ENCODE measurements around the gene DNAJC9. TPM values are rescaled to one million over a fixed set of nuclear protein-coding genes. Genes with fewer than 3 reads are reported as not detected.
A peak's percentile ranks its signal among the peaks of the same experiment; 100 is the strongest.
"Not testable (repeated sequence)": the region's sequence is repeated elsewhere in the genome, so short reads cannot be mapped to it uniquely, and the experiment has no call there.

DNAJC9 gene, protein sequence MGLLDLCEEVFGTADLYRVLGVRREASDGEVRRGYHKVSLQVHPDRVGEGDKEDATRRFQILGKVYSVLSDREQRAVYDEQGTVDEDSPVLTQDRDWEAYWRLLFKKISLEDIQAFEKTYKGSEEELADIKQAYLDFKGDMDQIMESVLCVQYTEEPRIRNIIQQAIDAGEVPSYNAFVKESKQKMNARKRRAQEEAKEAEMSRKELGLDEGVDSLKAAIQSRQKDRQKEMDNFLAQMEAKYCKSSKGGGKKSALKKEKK
- total RNA-seq = 15.5 TPM

DNA sequence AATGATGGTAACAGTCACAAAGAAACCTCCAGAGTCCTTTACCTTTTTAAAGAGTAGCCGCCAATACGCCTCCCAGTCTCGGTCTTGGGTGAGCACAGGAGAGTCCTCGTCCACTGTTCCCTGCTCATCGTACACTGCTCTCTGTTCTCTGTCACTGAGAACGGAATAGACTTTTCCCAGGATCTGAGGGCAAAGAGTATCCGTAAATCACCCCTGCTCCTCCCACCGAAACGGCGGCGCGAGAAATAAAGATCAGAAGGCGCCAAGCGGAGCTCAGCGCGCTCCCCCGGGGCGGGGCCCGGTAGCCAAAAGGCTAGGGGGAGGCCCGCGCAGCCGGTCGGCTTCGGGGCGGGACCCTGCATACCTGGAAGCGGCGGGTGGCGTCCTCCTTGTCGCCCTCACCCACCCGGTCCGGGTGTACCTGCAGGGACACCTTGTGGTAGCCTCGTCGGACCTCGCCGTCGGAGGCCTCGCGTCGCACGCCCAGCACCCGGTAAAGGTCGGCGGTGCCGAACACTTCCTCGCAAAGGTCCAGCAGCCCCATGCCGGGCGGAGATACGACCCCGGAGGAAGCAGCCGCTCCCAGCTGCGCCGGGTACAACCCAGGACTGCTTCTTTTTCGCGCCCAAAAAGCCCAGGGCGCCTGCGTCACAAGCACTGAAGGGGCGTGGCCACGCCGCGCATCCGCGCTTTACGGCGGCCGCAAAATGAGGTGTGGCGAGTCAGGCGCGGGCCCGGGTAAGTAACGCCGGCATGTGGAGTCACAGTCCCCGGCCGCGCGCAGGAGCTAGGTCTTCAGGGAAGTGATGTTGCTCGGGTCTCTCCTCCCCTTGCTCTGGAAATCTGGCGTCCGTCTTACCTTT lies at the start of gene DNAJC9:
DNAJC9 (minus strand) TSS at position 610 of the 863 bp plus-strand sequence; CDS start at position 544, 66 bp downstream.
- Histone ChIP-seq H3K4me3 (ENCODE audit: low read length) (peak within 1 kb of the TSS; percentile 79), H3K4me1 (ENCODE audit: insufficient read depth, low read length) (peaks cover 49% of the 10 kb centered on the region), H3K9me3 (ENCODE audit: low read depth, low read length) (no peaks in the 10 kb centered on the region), H3K27me3 (ENCODE audit: insufficient read depth, low read length) (no peaks in the 10 kb centered on the region)

DNA sequence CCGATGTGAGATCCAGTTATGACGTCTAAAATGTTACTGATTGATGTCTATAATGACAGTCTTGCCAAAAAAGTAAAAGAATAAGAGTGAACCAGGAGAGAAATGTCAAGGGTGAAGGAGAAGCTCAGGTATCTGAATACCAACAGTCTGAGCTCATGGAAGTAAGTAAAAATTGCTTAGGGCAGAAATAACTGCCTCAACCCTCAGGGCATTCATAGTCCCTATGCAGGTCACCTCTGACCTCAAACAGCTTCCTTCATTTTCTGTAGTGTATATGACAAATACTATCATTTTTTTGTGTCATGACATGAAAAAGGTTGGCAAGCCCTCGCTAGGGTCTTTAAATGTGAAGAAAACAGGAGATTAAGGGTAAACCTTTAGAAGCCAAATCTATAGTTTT lies 46.4 kb upstream of the DNAJC9 start:
- Histone ChIP-seq H3K4me1 (ENCODE audit: insufficient read depth, low read length) (no peaks in the 10 kb centered on the region), H3K9me3 (ENCODE audit: low read depth, low read length) (no peaks in the 10 kb centered on the region), H3K4me3 (ENCODE audit: low read length) (no peak overlapping the region), H3K27me3 (ENCODE audit: insufficient read depth, low read length) (peaks cover 3% of the 10 kb centered on the region)

DNA sequence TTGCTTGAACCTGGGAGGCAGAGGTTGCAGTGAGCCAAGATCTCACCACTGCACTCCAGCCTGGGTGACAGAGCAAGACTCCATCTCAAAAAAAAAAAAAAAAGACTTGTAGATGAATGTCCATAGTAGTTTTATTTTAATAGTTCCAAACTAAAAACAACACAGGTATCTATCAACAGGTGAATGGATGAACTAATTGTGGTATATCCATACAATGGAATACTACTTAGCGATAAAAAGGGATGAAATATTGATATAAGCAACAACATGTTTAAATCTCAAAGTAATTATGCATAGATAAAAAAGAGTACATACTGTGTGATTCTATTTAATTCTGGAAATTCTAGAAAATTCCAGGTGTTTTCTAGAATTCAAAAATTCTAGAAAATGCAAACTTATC lies 42.9 kb upstream of the DNAJC9 start:
- Histone ChIP-seq H3K4me1 (ENCODE audit: insufficient read depth, low read length) (no peaks in the 10 kb centered on the region), H3K4me3 (ENCODE audit: low read length) (no peak overlapping the region), H3K9me3 (ENCODE audit: low read depth, low read length) (no peaks in the 10 kb centered on the region), H3K27me3 (ENCODE audit: insufficient read depth, low read length) (no peaks in the 10 kb centered on the region)

DNA sequence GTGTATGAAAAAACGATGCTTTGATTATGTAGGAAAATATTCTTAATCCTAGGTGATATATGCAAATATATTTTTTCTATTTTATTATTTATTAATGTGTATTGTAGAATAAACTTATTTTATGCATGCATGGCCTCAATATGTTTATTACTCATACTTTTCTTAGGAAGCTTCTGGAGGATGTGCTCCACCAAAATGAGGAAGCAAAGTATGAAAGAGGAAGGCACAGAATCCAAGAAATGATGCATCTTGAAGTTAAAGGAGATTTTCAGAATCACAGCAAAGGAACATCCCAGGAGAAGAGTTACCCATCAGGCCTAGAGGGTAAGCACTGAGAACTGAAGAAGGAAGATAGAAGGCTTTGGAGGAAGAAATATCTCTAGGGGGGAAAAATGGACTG lies 40.4 kb upstream of the DNAJC9 start:
- no peaks in the 10 kb centered on the region for H3K9me3 ChIP-seq (ENCODE audit: low read depth, low read length)
- H3K4me1 ChIP-seq (ENCODE audit: insufficient read depth, low read length) = no peaks in the 10 kb centered on the region
- H3K4me3 ChIP-seq (ENCODE audit: low read length) = no peak overlapping the region
- H3K27me3 ChIP-seq (ENCODE audit: insufficient read depth, low read length) = no peaks in the 10 kb centered on the region

DNA sequence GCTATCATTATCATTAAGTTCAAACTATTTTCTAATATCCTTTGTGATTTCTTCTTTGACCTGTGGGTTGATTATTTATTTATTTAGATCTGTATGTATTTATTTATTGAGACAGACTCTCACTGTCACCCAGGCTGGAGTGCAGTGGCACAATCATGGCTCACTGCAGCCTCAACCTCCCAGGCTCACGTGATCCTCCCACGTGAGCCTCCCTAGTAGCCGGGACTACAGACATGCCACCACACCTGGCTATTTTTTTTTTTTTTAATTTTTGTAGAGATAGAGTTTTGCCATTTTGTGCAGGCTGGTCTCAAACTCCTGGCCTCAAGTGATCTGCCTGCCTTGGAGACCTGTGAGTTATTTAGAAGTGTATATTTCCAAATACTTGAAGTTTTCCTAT lies 34.0 kb upstream of the DNAJC9 start:
- Histone ChIP-seq H3K9me3 (ENCODE audit: low read depth, low read length) (no peaks in the 10 kb centered on the region), H3K4me1 (ENCODE audit: insufficient read depth, low read length) (no peaks in the 10 kb centered on the region), H3K27me3 (ENCODE audit: insufficient read depth, low read length) (no peaks in the 10 kb centered on the region), H3K4me3 (ENCODE audit: low read length) (no peak overlapping the region)

DNA sequence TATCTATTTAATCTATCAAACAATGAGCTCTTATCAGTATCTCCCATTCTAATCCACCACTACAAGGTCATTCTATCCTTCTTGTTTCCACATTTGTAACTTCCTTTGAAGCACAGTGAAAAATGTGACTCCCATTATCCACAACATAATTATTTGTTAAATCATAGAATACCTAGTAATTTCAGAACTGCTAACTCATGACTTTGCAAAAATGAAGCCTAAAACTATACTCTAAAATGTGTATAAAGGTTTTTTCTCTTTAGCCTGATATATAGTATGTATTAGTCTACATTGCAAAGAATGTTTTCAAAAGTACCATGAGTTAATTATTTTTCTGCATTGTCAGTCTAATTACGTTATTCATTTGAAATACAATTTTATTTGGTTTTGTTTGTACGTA lies 17.4 kb upstream of the DNAJC9 start:
- H3K4me3 ChIP-seq (ENCODE audit: low read length) = no peak overlapping the region
- H3K4me1 ChIP-seq (ENCODE audit: insufficient read depth, low read length) = no peaks in the 10 kb centered on the region
- no peaks in the 10 kb centered on the region for H3K27me3 ChIP-seq (ENCODE audit: insufficient read depth, low read length)
- H3K9me3 ChIP-seq (ENCODE audit: low read depth, low read length) = no peaks in the 10 kb centered on the region

DNA sequence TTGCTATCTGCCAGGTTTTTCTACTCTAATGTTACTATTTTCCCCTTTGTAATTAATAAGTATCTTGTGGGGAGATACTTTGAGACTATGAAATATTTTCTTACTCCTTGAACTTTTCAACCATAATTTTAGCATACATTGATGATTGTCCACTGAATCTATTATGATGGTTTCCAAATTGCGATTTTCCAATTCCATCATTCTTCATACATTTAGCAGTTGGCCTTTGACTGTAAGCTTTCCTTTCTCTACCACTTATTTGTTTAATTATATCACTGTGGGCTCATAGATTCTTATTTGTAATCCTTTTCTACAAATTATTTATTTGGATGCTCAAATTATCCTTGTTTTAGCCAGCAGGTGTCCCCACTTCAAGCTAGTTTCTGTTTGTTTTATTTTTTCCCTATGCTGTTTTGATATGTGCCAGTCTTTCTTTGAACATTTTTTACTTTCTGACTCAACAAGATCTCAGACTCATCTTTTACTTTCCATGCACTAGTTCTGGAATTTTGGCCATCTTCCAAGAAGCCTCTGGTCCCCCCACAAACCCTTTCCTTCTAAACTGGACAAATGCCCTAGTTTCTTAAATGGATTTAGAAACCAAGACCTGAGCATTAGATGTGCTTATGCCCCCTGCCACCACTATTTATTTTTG lies 16.8 kb upstream of the DNAJC9 start:
- Histone ChIP-seq H3K9me3 (ENCODE audit: low read depth, low read length) (no peaks in the 10 kb centered on the region), H3K27me3 (ENCODE audit: insufficient read depth, low read length) (no peaks in the 10 kb centered on the region), H3K4me3 (ENCODE audit: low read length) (no peak overlapping the region), H3K4me1 (ENCODE audit: insufficient read depth, low read length) (no peaks in the 10 kb centered on the region)

DNA sequence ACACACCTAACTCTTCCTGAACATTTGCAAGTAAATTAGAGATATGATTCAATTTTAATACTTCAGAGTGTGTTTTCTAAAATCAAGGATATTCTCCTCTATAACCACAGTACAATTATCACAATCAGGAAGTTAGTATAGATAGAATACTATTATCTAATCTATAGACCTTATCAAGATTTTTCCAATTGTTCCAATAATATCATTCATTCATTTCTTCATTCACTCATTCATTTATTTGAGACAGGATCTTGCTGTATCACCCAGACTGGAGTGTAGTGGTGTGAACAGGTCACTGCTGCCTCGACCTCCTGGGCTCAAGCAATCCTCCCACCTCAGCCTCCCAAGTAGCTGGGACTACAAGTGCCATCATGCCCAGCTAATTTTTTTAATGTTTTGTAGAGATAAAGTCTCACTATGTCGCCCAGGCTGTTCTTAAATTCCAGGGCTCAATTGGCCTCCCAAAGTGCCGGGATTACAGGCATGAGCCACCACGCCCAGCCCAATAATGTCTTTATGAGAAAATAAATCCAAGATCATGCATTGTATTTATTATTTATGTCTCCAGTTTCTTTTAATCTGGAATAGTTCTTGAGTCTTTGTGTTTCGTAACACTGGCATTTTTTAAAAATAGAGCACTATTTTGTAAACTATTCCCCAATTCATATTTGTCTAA lies 16.0 kb upstream of the DNAJC9 start:
- Histone ChIP-seq H3K9me3 (ENCODE audit: low read depth, low read length) (no peaks in the 10 kb centered on the region), H3K4me3 (ENCODE audit: low read length) (no peak overlapping the region), H3K4me1 (ENCODE audit: insufficient read depth, low read length) (no peaks in the 10 kb centered on the region), H3K27me3 (ENCODE audit: insufficient read depth, low read length) (no peaks in the 10 kb centered on the region)

DNA sequence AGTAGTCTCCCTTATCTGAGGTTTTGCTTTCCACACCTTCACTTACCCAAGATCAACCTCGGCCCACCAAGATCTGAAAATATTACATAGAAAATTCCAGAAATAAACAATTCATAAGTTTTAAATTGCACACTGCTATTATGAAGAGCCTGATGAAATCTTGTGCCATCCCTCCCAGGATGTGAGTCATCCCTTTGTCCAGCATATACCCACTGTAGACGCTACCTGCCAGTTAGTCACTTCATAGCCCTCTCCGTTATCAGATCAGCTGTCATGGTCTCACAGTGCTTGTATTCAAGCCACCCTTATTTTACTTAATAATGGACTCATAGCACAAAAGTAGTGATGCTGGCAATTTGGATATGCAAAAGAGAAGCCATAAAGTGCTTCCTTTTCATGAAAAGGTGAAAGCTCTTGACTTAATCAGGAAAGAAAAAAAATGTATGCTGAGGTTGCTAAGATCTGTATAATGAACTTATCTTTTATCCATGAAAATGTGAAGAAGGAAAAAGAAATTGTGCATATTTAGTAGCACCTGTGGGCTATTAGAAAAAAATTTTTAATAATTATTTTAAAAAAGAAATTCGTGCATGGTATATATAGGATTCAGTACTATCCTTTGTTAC lies 15.2 kb upstream of the DNAJC9 start:
- no peaks in the 10 kb centered on the region for H3K27me3 ChIP-seq (ENCODE audit: insufficient read depth, low read length)

DNA sequence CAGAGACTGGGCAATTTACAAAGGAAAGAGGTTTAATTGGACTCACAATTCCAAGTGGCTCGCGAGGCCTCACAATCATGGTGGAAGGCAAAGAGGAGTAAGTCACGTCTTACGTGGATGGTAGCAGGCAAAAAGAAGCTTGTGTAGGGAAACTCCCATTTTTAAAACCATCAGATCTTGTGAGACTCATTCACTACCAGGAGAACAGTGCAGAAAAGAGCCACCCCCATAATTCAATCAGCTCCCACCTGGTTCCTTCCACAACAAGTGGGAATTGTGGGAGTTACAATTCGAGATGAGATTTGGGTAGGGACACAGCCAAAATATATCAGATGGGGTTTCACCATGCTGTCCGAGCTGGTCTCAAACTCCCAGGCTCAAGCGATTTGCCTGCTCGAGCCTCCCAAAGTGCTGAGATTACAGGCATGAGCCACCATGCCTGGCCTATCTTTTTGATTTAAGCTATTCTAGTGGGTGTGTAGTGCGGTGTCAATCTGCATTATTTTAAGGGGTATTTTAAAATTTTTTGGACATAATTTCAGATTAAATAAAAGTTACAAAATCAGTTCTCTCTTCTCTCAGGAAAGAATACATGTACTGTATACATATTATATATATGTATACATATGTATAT lies 14.4 kb upstream of the DNAJC9 start:
- Histone ChIP-seq H3K4me1 (ENCODE audit: insufficient read depth, low read length) (no peaks in the 10 kb centered on the region), H3K27me3 (ENCODE audit: insufficient read depth, low read length) (no peaks in the 10 kb centered on the region), H3K4me3 (ENCODE audit: low read length) (no peak overlapping the region), H3K9me3 (ENCODE audit: low read depth, low read length) (no peaks in the 10 kb centered on the region)

More for the DNA sequence above, 15.2 kb upstream of the DNAJC9 start:
- H3K4me3 ChIP-seq (ENCODE audit: low read length) = no peak overlapping the region
- H3K9me3 ChIP-seq (ENCODE audit: low read depth, low read length) = no peaks in the 10 kb centered on the region
- no peaks in the 10 kb centered on the region for H3K4me1 ChIP-seq (ENCODE audit: insufficient read depth, low read length)

DNA sequence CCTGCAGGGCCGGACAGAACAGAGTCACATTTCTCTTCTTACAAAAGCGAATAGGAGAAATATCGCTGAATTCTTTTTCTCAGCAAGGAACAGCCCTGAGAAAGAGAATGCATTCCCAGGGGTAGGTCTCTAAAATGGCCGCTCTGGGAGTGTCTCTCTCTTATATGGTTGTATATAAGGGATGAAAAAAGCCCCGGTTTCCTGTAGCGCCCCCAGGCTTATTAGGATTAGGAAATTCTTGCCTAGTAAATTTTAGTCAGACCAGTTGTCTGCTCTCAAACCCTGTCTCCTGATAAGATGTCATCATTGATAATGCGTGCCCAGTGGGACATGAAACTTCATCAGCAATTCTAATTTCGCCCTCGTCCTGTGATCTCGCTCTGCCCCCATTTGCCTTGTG lies 11.6 kb upstream of the DNAJC9 start:
- not testable (repeated sequence) for H3K4me1 ChIP-seq (ENCODE audit: insufficient read depth, low read length); H3K27me3 ChIP-seq (ENCODE audit: insufficient read depth, low read length); H3K4me3 ChIP-seq (ENCODE audit: low read length)

DNA sequence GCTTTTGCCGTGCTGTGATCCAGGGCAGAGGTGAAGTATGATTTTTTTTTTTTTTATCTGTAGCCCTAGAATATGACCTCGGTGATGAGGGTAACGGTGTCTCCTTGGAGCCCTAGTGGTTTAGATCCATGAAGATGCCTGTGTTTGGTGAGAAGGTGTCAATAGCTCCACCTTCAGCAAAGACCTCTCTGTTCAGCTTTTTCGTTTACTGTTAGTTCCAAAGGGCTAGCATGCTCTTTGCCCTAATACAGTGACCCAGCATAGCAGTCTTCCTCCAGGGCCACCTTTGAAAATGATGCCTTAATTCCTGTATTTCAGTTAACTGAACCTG lies 6.1 kb upstream of the DNAJC9 start:
- Histone ChIP-seq H3K27me3 (ENCODE audit: insufficient read depth, low read length) (no peaks in the 10 kb centered on the region), H3K4me1 (ENCODE audit: insufficient read depth, low read length) (peaks cover 28% of the 10 kb centered on the region), H3K9me3 (ENCODE audit: low read depth, low read length) (no peaks in the 10 kb centered on the region), H3K4me3 (ENCODE audit: low read length) (peak overlapping the region; percentile 76)

More for the DNA sequence above, 11.6 kb upstream of the DNAJC9 start:
- not testable (repeated sequence) for H3K9me3 ChIP-seq (ENCODE audit: low read depth, low read length)

DNA sequence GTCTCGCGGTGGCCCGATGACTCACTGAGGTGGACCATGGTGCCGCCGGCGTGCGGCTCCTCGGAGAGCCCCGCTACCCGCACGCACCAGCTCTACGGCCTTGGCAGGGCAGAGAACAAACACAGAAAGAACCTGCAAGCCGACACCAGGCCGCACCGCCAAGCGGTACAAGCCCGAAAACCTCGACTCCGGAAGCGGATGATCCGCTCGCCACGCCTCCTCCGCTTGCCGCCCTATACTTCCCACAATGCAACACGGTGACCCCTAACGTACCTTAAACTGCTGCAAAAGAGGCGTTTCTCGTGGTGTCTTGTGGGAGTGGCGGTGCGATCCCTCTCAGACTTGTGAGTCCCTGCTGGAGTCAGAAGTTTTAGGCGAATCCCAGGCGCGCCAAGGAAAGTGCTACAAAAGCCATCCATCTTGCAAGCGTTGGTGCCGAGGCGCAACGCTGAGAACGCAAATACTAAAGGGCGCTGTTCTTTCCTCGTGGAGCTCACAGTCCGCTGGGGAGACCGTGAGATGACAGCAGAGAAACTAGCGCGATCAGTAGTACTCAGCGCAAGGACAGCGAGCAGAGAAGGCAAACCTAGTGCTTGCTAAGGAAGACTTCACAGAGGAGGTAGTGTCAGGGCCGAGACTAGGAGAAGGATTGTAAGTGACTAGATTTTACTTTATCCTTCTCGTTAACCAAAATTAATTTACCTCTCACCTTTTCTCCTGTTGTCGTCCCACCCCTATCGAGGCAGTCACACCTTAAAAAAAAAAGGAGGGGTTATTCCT lies 5.6 kb upstream of the DNAJC9 start, which contains the start of gene MRPS16:
MRPS16 (minus strand) TSS at position 200 of the 780 bp plus-strand sequence; CDS start at position 38, 162 bp downstream.
- Histone ChIP-seq H3K4me1 (ENCODE audit: insufficient read depth, low read length) (peaks cover 33% of the 10 kb centered on the region), H3K9me3 (ENCODE audit: low read depth, low read length) (no peaks in the 10 kb centered on the region), H3K4me3 (ENCODE audit: low read length) (peak within 1 kb of the TSS; percentile 76), H3K27me3 (ENCODE audit: insufficient read depth, low read length) (no peaks in the 10 kb centered on the region)

Measured in mononuclear cell (primary cell).